NCI-H1930 (cell line): ENCODE data around the gene TRAPPC3.
"Not testable (repeated sequence)": the region's sequence is repeated elsewhere in the genome, so short reads cannot be mapped to it uniquely, and the experiment has no call there.

Experiments used
- DNase-seq, 2 experiments: peaks; one replicate each; lab custom pipeline; 2025; lab: John Stamatoyannopoulos, UW

Gene TRAPPC3

GRCh38 chr1:36149237-36149972 lies at the start of gene TRAPPC3:
Gene TRAPPC3, minus strand, starts transcription at chr1:36149486. Its CDS starts 108 bp downstream, at chr1:36149378.
- DNase-seq, result peak; percentile 98 to 99

GRCh38 chr1:36198641-36199040 lies 49.4 kb upstream of the TRAPPC3 start:
- no peak for DNase-seq

- not testable (repeated sequence) for DNase-seq
Measured at GRCh38 chr1:36196805-36197204, 47.5 kb upstream of the TRAPPC3 start.

- peak; percentile 72 to 77 for DNase-seq
Measured at GRCh38 chr1:36187800-36188593, 38.7 kb upstream of the TRAPPC3 start.

- no peak for DNase-seq
Measured at GRCh38 chr1:36183309-36183856, 34.1 kb upstream of the TRAPPC3 start.

GRCh38 chr1:36182734-36183133 lies 33.4 kb upstream of the TRAPPC3 start:
- DNase-seq, result no peak

- DNase-seq, result no peak
Measured at GRCh38 chr1:36179220-36179600, 29.9 kb upstream of the TRAPPC3 start.

- DNase-seq, result no peak
Measured at GRCh38 chr1:36178471-36179219, 29.4 kb upstream of the TRAPPC3 start.

GRCh38 chr1:36177589-36178431 lies 28.5 kb upstream of the TRAPPC3 start:
- DNase-seq, result no peak

- no peak for DNase-seq
Measured at GRCh38 chr1:36176106-36176949, 27.0 kb upstream of the TRAPPC3 start.

GRCh38 chr1:36175137-36176095 lies 26.1 kb upstream of the TRAPPC3 start:
- DNase-seq, result no peak

- DNase-seq, result no peak
Measured at GRCh38 chr1:36174713-36175112, 25.4 kb upstream of the TRAPPC3 start.

- DNase-seq, result no peak
Measured at GRCh38 chr1:36172983-36173382, 23.7 kb upstream of the TRAPPC3 start.

GRCh38 chr1:36172017-36172747 lies 22.9 kb upstream of the TRAPPC3 start:
- no peak for DNase-seq

GRCh38 chr1:36170643-36171412 lies 21.5 kb upstream of the TRAPPC3 start:
- DNase-seq, result no peak

GRCh38 chr1:36168514-36168913 lies 19.2 kb upstream of the TRAPPC3 start:
- no peak for DNase-seq
